DOHH2 (cell line): Measurements from ENCODE around the gene KCNH6.

Experiments used
- H3F3A ChIP-seq: fragments of 200-600 bp; sonication (generic), shearing (Covaris generic); 2 replicates; pipeline ENCODE4 v1.6.0; 2016; ENCODE audit warnings: antibody characterized with exemption, mild to moderate bottlenecking; ENCODE audit not compliant: control insufficient read depth, insufficient read depth
- H3K27ac ChIP-seq: fragments of 200-600 bp; sonication (generic); 2 replicates; pipeline ENCODE4 v1.5.1; 2014; ENCODE audit warnings: low read depth, mild to moderate bottlenecking, low read length, moderate library complexity
- H3K27me3 ChIP-seq: fragments of 200-600 bp; sonication (generic); 2 replicates; pipeline ENCODE4 v1.6.1; 2014; ENCODE audit warnings: mild to moderate bottlenecking, low read length, mixed read lengths; ENCODE audit not compliant: control insufficient read depth
- H3K36me3 ChIP-seq: fragments of 200-600 bp; sonication (generic); 2 replicates; pipeline ENCODE4 v1.6.1; 2014; ENCODE audit warnings: mild to moderate bottlenecking, low read length, moderate library complexity, mixed read lengths; ENCODE audit not compliant: control insufficient read depth
- H3K4me1 ChIP-seq: fragments of 200-600 bp; sonication (generic); 2 replicates; pipeline ENCODE4 v1.6.1; 2014; ENCODE audit warnings: mild to moderate bottlenecking, low read length, mixed read lengths; ENCODE audit not compliant: control insufficient read depth
- H3K4me2 ChIP-seq: fragments of 200-600 bp; sonication (generic); 2 replicates; pipeline ENCODE4 v1.6.0; 2014; ENCODE audit warnings: mild to moderate bottlenecking, low read length, moderate library complexity
- H3K4me3 ChIP-seq: fragments of 200-600 bp; sonication (generic); 2 replicates; pipeline ENCODE4 v1.5.1; 2014; ENCODE audit warnings: mild to moderate bottlenecking, low read length, mixed read lengths
- H3K79me2 ChIP-seq: fragments of 200-600 bp; sonication (generic); 2 replicates; pipeline ENCODE4 v1.6.1; 2014; ENCODE audit warnings: mild to moderate bottlenecking, low read length, mixed read lengths; ENCODE audit not compliant: control insufficient read depth
- H3K9me2 ChIP-seq: fragments of 200-600 bp; sonication (generic); replicated peaks from 2 replicates; pipeline ENCODE4 v1.6.1; 2014; ENCODE audit warnings: mild to moderate bottlenecking, low read length, mixed read lengths; ENCODE audit not compliant: control insufficient read depth
- H3K9me3 ChIP-seq: fragments of 200-600 bp; sonication (generic); 2 replicates; pipeline ENCODE4 v1.6.1; 2014; ENCODE audit warnings: antibody characterized with exemption, low read length, mixed read lengths; ENCODE audit not compliant: control insufficient read depth, insufficient read depth
- H4K20me1 ChIP-seq: fragments of 200-600 bp; sonication (generic); 2 replicates; pipeline ENCODE4 v1.6.0; 2014; ENCODE audit warnings: low read depth, mild to moderate bottlenecking, antibody characterized with exemption, low read length, moderate library complexity; ENCODE audit not compliant: control insufficient read depth, insufficient read depth
- CTCF ChIP-seq: fragments of 200-600 bp; sonication (generic); IDR thresholded peaks from one replicate; pipeline ENCODE4 v1.5.1; 2014; ENCODE audit warnings: antibody characterized with exemption, mild to moderate bottlenecking, low read depth, low read length; ENCODE audit not compliant: poor library complexity, severe bottlenecking
- EZH2phosphoT487 ChIP-seq: fragments of 200-600 bp; sonication (generic); IDR thresholded peaks from 2 replicates; pipeline ENCODE4 v1.6.1; 2017; ENCODE audit warnings: borderline replicate concordance, mild to moderate bottlenecking, antibody characterized with exemption, low read length, moderate library complexity, mixed read lengths

KCNH6 gene

GRCh38 chr17:63542942-63543821 is 20.0 kb downstream of the KCNH6 start:
- Histone ChIP-seq H3K27ac (no peak overlapping the region), H3F3A (no peaks in the 10 kb centered on the region), H3K36me3 (no peaks in the 10 kb centered on the region), H3K9me2 (no peaks in the 10 kb centered on the region), H3K27me3 (peaks cover 12% of the 10 kb centered on the region), H3K4me1 (no peaks in the 10 kb centered on the region), H3K4me3 (no peak overlapping the region), H3K79me2 (no peaks in the 10 kb centered on the region), H4K20me1 (no peaks in the 10 kb centered on the region), H3K9me3 (no peaks in the 10 kb centered on the region), H3K4me2 (no peak overlapping the region)
- TF ChIP-seq CTCF: no peak
- no peak for TF ChIP-seq EZH2phosphoT487

- peaks cover 7% of the 10 kb centered on the region for H3K27me3 ChIP-seq
- H3K4me2 ChIP-seq: no peak overlapping the region
- H3K4me3 ChIP-seq: no peak overlapping the region
- no peaks in the 10 kb centered on the region for H3K9me2 ChIP-seq
- H4K20me1 ChIP-seq: no peaks in the 10 kb centered on the region
- H3F3A ChIP-seq: no peaks in the 10 kb centered on the region
- TF ChIP-seq EZH2phosphoT487 (no peak), CTCF (no peak)
- H3K9me3 ChIP-seq: no peaks in the 10 kb centered on the region
- H3K4me1 ChIP-seq: peaks cover under 1% of the 10 kb centered on the region
- H3K79me2 ChIP-seq: peaks cover under 1% of the 10 kb centered on the region; the same call in 1 of the 2 replicates
- no peak overlapping the region for H3K27ac ChIP-seq
- no peaks in the 10 kb centered on the region for H3K36me3 ChIP-seq
Observed at GRCh38 chr17:63543822-63544420, 20.8 kb downstream of the KCNH6 start.

- H3K4me2 ChIP-seq: no peak overlapping the region
- peaks cover 3% of the 10 kb centered on the region; the same call in 1 of the 2 replicates for H3K27me3 ChIP-seq
- H3F3A ChIP-seq: no peaks in the 10 kb centered on the region
- H4K20me1 ChIP-seq: no peaks in the 10 kb centered on the region
- peaks cover 8% of the 10 kb centered on the region for H3K79me2 ChIP-seq
- no peaks in the 10 kb centered on the region; the same call in 1 of the 2 replicates for H3K36me3 ChIP-seq
- H3K4me3 ChIP-seq: no peak overlapping the region
- peaks cover 5% of the 10 kb centered on the region for H3K4me1 ChIP-seq
- H3K9me3 ChIP-seq: no peaks in the 10 kb centered on the region
- H3K9me2 ChIP-seq: no peaks in the 10 kb centered on the region
- no peak overlapping the region for H3K27ac ChIP-seq
- TF ChIP-seq EZH2phosphoT487: no peak
- TF ChIP-seq CTCF: no peak
Observed at GRCh38 chr17:63544467-63545301, 21.5 kb downstream of the KCNH6 start.
